ENCODE data around the gene HAND2.

Gene HAND2

GRCh38 chr4:173521467-173522159 lies 8.4 kb downstream of the HAND2 start:
- DNase-seq (ENCODE audit: extremely low read depth in 1 of 2, low read depth in 1 of 2), result no peak

DNA sequence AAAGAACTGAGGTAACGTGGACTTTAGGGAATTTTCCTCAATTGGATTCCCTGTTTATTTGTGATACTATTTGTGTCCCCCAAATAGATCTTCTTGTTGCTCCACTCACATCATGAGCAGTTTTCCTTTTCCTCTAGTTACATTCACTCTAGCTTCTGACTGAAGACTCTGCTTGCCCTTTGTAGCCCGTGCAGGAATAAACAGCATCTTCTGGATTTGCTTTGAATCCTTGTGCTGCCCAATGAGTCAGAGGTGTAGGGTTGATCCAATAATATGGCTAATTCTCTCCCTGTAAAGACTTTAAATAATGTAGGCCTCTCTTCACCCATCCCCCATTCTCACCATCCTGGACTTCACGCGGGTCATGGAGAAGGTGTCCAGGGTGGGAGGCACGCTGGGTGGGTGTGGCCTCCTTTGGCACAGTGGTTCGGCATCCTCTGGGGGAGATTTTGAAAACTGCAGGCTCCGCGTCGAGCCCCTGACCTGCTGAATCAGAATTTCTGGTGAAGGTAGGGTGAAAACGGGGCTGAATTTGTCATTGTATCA lies 9.0 kb downstream of the HAND2 start:
- no peak for DNase-seq (ENCODE audit: extremely low read depth in 1 of 2, low read depth in 1 of 2)

DNA sequence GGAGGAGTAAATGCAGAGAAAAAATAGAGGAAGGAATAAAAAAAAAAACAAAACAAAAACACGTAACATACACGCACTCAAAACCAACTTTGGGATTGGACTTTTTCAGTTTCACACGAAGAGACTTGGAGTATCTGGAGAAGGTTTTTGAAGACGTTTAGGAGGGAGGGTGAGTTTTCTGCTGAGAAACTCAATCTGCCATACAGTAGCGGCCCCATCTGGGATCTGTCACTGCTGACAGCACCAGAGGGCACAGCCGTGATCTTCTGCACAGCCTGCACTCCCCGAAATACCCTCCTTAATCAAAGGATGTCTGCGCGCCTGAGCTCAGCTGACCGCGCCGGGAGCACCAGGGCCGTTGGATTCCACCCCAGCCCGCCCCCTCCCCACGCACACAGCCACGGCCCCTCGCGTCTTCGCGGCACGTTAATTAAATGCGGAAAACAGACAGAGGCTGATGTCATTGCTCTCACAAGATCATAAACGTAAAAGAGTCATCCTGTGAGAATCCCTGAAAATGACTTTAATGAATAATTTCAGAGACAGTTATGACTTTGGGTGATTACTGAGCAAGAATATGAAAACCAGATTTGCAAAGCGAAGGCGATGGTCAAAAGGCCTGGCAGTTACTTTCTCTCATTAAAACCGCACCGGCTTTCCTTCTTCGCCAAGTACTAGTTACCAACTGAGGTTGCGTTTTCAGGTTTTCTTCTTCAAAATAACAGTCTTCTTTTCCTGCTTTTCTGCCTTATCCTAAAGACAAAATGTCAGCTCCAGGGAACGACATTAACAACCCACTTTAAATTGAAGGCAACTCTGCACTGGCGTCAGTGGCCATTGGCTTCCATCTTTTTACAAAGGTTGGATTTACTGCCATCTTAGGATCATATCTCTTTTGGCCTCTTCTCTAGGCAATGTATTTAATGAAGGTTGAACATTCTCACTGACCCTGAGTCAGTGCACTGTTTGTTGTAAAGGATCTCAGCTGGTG lies 10.6 kb downstream of the HAND2 start:
- no peak for DNase-seq (ENCODE audit: extremely low read depth in 1 of 2, low read depth in 1 of 2)

GRCh38 chr4:173518425-173519102 lies 11.5 kb downstream of the HAND2 start:
- DNase-seq (ENCODE audit: extremely low read depth in 1 of 2, low read depth in 1 of 2), result no peak

DNA sequence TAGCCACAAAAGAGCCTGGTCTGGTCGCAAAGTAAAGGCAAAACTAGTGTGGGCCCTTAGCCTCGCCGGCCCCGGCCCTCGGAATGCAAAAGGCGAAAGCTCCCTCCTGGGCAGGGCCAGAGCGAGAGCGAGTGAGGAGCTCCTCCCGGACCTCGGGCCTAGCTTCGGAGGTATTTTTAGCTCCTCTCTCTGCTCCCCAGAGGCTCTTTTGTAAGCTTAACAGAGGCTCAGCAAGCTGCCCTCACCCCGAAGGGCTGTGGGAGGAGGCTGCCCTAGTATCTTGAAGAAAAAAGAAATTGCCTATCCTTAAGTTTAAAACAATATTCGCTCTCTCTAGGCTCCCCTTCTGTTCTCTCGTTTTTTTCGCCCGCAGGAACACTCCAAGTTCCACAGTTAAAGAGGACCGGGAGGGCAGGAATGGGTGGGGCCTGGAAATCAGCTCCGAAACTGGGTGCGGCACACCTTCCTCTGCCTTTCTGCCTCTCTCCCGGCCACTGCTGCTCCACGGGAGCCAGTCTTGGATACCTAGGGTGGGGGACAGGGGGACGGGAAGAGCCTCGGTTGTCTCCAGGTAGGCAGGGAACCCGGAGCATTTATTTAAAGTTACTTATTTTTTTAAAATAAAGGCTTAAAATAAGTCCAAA lies 12.1 kb downstream of the HAND2 start:
- no peak for DNase-seq (ENCODE audit: extremely low read depth in 1 of 2, low read depth in 1 of 2)

GRCh38 chr4:173516621-173517524 lies 13.2 kb downstream of the HAND2 start:
- DNase-seq (ENCODE audit: extremely low read depth in 1 of 2, low read depth in 1 of 2), result no peak

DNA sequence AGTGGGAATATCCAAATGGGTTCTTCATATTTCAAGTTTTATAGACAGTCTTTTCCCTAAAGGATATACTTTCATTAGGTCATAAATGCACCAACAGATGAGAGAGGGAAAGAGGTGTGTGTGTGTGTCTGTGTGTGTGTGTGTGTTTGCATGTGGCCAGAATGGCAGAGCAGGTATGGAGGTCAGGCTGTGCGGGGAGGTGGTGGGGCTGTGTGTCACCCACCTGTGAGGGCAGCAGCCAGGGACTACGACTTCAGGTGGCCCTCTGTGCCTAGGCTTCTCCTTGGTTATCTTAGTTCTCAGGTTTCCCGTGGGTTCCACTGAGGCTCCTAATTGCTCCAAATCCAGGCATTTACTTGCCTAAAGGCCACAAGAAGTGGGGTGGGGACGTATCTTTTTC lies 14.6 kb downstream of the HAND2 start:
- no peak for DNase-seq (ENCODE audit: extremely low read depth in 1 of 2, low read depth in 1 of 2)

- DNase-seq (ENCODE audit: extremely low read depth in 1 of 2, low read depth in 1 of 2), result no peak
These were observed 15.3 kb downstream of the HAND2 start for GRCh38 chr4:173514641-173515217.

DNA sequence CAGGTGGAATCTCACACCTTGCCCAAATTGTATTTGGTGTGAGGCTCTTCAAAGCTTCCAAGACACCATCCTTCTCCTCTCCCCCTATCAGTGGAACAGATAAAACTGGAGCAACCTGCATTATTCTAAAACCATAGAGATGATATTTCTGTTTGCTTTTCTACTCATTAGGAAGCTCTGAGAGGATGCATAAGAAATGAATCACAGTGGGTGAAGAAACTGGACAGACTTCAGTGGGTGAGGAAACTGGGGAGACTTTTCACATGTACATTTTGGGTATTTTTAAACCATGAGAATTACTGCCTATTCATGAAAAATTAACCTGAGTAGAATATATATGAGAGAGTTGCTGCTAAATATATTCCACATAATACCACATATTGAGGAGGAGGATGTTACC lies 16.4 kb downstream of the HAND2 start:
- DNase-seq (ENCODE audit: extremely low read depth in 1 of 2, low read depth in 1 of 2), result no peak

DNA sequence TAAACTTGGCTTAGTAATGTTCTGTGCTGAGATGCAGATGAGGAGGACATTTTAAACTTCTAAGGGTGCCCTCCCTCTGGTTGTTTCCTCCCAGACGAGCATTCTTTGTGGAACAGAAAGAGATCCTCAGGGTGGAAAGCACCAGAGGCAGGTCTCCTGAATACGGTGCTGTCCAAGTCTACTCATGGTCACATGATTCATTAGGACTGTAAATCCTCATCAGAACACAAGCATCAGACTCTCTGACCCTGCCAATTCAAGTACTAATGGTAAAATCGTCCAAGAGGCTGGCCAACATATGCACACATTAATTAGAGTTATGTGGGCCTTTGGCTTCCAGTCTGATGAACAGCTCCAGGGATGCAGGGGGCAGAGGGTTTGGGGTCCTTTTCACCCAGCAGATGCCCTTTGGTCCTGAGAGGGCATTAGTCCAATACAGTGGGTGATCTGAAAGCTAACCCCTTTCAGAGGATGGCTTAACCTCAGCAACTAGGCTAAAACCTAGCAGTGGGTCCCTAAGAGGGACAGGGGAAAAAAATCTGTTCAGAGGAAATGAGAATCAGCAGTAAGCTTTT lies 18.2 kb downstream of the HAND2 start:
- DNase-seq (ENCODE audit: extremely low read depth in 1 of 2, low read depth in 1 of 2), result no peak

GRCh38 chr4:173509036-173510001 lies 20.7 kb downstream of the HAND2 start:
- no peak for DNase-seq (ENCODE audit: extremely low read depth in 1 of 2, low read depth in 1 of 2)

GRCh38 chr4:173508386-173509035 lies 21.5 kb downstream of the HAND2 start:
- no peak for DNase-seq (ENCODE audit: extremely low read depth in 1 of 2, low read depth in 1 of 2)

- no peak for DNase-seq (ENCODE audit: extremely low read depth in 1 of 2, low read depth in 1 of 2)
These were observed 22.3 kb downstream of the HAND2 start for GRCh38 chr4:173507471-173508385.

DNA sequence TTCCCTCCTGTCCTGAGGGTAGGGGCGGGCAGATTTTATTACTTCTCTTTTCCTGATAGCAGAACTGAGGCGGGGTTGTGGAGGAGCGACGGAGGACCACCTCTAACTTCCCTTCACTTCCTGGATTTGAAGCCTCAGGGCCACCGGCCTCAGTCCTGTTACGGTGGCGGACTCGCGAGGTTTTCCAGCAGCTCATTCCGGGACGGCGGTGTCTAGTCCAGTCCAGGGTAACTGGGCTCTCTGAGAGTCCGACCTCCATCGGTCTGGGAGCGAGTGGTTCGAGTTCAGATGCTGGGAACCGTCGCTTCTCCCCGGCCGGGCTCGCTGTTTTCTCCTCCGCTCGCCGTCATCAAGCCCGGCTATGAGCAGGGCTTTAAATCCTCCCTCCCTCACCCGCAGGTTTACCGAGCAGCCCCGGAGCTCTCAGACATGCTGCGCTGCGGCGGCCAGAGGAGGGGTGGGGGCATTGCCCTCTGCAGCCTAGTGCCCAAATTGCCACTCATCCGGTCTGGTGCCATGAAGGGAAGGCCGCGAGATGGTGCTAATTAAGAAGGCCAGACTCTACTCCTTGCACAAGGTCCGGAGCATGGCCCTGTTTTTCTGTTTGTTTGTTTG lies 23.3 kb downstream of the HAND2 start:
- no peak for DNase-seq (ENCODE audit: extremely low read depth in 1 of 2, low read depth in 1 of 2)

- DNase-seq (ENCODE audit: extremely low read depth in 1 of 2, low read depth in 1 of 2), result peak in 1 of 2 donors; percentile 24
These were observed 24.0 kb downstream of the HAND2 start for GRCh38 chr4:173505924-173506518.

DNA sequence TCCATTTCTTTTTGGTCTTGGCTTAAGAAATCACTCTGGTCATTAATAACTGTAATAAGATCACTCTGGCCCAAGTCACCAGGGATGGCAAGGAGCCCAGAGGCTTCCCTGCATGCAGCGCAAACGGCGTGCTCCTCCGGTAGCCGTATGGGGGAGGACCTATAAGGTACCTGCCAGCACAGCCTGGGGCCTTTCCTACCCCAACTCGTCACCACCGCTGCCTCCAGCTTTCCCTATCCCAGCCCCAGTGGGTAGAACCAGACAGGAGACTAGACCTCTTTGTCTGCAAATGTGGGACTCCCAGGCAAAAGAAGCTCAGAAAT lies 25.9 kb downstream of the HAND2 start:
- DNase-seq (ENCODE audit: extremely low read depth in 1 of 2, low read depth in 1 of 2), result no peak
